ENCODE measurements around the gene LARP4B.

LARP4B gene

DNA sequence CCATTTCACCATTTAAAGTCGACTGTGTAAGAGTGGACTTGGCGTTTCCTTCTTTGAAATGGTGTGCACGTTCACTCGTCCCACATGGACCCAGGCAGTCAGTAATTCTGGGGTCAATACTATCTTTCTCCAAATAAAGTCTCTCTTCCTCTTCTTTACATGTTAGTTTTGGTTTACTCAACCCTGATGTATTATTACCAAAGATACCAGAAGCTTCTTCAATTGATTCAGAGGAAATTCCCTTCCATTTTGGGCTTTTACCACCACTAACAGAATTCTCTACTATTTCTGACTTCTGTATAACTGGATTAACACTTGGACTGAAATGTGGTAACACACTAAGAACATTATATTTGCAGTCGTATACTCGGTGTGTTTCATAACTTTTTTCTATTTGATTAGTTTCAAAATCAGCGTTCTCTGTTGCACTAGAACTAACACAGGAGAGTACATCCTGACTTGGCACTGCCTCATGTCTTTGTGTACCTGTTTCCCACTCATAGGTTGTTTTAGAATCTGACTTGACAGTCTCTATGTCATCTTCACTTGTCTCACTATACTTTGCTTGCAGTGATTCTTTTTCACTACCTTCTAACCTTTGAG, 60.8 kb downstream of the LARP4B start:
- DNase-seq (ENCODE audit: low read depth in 2 of 3, low spot score in 2 of 3) = no peak

GRCh38 chr10:869171-869570, 62.3 kb downstream of the LARP4B start:
- no peak for DNase-seq (ENCODE audit: low read depth in 2 of 3, low spot score in 2 of 3)

GRCh38 chr10:867807-868206, 63.7 kb downstream of the LARP4B start:
- DNase-seq (ENCODE audit: low read depth in 2 of 3, low spot score in 2 of 3) = no peak

GRCh38 chr10:866577-866941, 64.9 kb downstream of the LARP4B start:
- DNase-seq (ENCODE audit: low read depth in 2 of 3, low spot score in 2 of 3) = no peak

DNA sequence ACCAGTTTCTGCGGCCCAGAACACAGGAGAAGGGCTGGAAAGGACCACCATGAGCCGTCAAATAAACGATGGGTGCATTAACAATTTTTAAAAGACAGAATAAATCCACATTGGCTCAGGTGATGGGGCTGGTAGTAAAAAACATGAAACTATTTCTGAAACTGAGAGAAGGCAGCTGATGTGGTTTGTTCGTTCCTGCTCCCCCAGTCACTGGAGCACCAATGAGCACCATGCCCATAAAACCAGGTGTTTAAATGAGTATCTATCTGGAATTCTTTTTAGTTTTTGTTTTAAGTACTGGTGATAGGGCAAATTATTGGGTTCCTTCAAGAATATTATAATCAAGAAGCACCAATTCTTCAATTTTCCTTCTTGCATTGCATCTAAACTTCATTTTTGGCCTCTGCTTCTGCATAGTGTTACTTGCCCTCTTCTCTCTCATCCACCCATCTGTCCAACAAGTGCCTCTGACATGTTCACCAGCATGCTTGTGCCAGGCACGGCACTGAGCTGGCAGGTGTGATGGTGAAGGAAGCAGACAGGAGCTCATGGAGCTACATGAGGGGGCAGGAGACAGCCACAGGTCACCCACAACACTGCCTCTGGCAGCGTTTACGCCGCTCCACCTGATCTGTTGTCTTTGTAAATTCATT, 65.5 kb downstream of the LARP4B start:
- DNase-seq (ENCODE audit: low read depth in 2 of 3, low spot score in 2 of 3) = no peak

DNA sequence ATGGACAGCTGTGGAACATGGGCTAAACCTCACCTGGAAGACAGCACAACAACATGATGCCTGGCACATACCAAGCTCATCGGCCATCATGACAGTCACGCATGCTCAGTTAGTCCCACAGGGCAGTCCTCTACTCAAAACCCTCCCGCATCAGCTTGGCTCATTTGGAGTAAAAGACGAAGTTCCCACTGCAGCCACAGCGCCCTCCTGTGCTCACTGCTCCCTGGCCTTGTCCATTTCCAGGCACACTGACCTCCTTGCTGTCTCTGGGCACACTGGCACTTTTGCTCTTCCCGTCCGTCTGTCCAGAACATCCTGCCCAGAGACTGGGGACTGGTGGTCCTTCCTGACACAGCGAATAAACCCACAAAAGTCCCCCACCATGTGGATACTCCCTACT, 66.2 kb downstream of the LARP4B start:
- no peak for DNase-seq (ENCODE audit: low read depth in 2 of 3, low spot score in 2 of 3)

- no peak for DNase-seq (ENCODE audit: low read depth in 2 of 3, low spot score in 2 of 3)
Observed at GRCh38 chr10:860519-860918, 71.0 kb downstream of the LARP4B start.

GRCh38 chr10:856416-857157, 74.9 kb downstream of the LARP4B start:
- DNase-seq (ENCODE audit: low read depth in 2 of 3, low spot score in 2 of 3) = no peak

DNA sequence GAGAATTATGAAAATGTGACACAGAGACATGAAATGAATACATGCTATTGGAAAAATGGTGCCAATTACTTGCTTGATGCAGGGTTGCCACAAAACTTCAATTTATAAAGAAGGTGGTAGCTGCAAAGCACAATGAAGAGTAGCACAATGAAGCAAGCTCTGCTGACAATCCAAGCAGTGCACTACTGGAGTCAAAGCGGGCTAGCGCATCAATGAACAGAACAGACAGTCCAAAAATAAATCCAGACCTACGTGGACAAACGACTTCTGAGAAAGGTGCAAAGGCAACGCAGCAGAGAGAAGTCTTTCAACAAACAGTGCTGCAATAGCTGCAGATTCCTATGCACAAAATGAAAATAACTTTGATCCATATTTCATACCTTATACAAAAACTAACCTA, 75.8 kb downstream of the LARP4B start:
- DNase-seq (ENCODE audit: low read depth in 2 of 3, low spot score in 2 of 3) = no peak

GRCh38 chr10:855079-855478, 76.4 kb downstream of the LARP4B start:
- no peak for DNase-seq (ENCODE audit: low read depth in 2 of 3, low spot score in 2 of 3)

- DNase-seq (ENCODE audit: low read depth in 2 of 3, low spot score in 2 of 3) = no peak
Observed at GRCh38 chr10:853017-853416, 78.5 kb downstream of the LARP4B start.

GRCh38 chr10:852386-852785, 79.1 kb downstream of the LARP4B start:
- no peak for DNase-seq (ENCODE audit: low read depth in 2 of 3, low spot score in 2 of 3)

DNA sequence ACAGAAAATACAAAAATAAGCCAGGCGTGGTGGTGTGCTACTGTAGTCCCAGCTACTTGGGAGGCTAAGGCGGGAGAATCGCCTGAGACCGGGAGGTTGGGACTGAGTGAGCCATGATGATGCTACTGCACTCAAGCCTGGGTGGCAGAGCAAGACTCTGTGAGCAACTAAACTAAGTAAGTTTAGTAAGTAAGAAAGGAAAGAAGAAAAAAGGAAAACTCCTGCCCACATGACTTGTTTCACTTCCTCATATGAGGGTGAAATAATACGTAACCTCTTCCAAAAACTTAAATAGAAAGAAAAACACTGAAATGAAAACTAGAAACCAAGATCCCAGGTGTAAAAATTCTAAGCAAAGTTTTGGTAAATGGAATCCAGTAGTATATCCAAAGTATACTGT, 79.6 kb downstream of the LARP4B start:
- no peak for DNase-seq (ENCODE audit: low read depth in 2 of 3, low spot score in 2 of 3)

DNA sequence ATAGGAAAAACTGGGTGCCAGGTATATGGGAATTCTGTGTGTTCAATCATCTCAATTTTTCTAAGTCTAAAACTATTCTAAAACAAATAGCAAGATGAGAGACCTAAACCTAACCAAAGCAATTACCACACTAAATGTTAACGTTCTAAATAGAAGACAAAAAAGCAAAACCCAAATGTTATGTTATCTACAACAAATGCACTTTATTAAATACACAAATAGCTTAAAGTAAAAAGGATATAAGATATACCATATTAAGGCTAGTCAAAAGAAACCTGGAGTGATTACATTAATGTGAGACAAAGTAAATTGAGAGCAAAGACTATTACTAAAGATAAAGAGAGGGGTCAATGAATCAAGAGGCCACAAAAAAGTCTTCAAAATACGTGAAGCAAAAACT, 81.4 kb downstream of the LARP4B start:
- DNase-seq (ENCODE audit: low read depth in 2 of 3, low spot score in 2 of 3) = no peak

DNA sequence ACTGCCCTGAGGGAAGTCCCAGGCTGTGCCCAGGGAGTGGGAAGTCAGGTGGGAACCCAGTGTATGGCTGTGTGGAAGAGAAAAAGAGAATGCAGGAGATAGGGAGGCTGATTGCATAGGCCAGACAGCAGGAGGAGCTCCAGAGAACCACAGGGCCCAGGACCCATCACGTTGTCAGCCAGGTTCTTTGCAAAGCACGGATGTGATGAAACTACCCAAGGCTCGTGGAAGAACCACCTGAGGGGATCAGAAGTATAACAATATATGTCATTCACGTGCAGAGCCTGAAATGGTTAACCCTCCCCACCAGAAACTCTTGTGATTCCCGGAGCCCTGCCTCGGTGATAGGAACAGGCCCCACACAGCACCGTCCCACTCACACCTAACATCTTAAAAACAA, 83.6 kb downstream of the LARP4B start:
- DNase-seq (ENCODE audit: low read depth in 2 of 3, low spot score in 2 of 3) = no peak

DNA sequence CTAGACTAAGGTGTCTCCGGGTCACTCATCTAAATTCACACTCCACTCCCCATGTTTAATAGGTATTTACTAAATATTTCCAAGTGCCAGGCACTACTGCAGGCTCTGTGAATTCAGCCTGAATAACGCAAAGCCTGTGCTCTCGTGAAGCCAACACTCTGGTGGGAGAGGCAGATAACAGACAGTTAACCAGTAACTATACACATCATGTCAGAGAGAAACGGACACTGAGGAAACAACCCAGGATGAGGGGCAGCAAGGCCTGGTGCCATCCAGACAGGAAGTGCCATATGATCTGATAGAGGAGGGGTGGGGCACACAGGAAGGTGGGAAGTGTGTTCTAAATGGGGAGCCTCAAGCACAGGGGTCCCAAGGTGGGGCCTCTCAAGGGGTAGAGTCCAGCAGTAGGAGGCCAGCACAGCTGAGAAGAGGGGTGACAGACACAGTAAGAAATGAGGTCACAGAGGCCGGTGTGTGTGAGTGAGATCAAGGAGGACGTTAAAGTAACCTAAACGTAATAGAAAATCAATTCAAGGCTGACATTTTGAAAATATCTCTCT, 85.3 kb downstream of the LARP4B start:
- DNase-seq (ENCODE audit: low read depth in 2 of 3, low spot score in 2 of 3) = no peak

- DNase-seq (ENCODE audit: low read depth in 2 of 3, low spot score in 2 of 3) = no peak
Observed at GRCh38 chr10:845526-845925, 86.0 kb downstream of the LARP4B start.

DNA sequence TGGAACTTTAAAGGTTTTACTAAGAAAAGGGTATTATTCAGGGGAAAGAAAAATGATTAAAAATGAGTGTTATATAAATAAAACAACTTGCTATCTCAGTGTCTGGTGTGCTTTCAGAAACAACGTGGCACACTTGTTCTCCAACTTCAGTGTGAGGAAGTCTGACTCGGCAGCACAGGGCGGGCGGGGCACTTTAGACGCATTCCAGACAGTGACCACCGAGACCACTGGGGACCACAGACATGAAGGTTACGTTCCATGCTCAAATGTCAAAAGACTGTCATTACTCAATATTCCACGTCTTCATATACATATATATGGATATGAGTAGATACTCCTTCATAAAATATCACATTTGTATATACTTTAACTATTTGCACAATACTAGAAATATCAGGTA, 87.0 kb downstream of the LARP4B start:
- no peak for DNase-seq (ENCODE audit: low read depth in 2 of 3, low spot score in 2 of 3)

- no peak for DNase-seq (ENCODE audit: low read depth in 2 of 3, low spot score in 2 of 3)
Observed at GRCh38 chr10:843703-844102, 87.8 kb downstream of the LARP4B start.

GRCh38 chr10:842795-843194, 88.7 kb downstream of the LARP4B start:
- DNase-seq (ENCODE audit: low read depth in 2 of 3, low spot score in 2 of 3) = no peak

DNA sequence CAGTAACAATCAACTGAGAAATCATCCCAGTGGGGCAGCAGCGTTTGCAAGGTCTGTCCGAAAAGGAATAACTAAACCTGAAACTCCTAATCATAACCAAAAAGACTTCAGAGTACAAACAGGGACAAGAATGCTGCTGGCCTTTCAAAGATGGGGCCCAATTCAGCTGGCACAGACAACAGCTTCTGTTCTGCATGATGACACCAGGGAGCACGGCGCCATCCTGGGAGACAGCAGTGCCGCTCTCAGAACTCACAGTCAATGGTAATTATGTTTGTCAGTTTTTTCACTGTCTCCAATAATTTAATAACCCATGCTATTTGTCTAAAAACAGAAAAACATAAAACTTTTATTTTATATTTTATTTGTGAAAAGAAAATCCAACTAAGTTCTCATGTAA, 90.0 kb downstream of the LARP4B start:
- no peak for DNase-seq (ENCODE audit: low read depth in 2 of 3, low spot score in 2 of 3)

DNA sequence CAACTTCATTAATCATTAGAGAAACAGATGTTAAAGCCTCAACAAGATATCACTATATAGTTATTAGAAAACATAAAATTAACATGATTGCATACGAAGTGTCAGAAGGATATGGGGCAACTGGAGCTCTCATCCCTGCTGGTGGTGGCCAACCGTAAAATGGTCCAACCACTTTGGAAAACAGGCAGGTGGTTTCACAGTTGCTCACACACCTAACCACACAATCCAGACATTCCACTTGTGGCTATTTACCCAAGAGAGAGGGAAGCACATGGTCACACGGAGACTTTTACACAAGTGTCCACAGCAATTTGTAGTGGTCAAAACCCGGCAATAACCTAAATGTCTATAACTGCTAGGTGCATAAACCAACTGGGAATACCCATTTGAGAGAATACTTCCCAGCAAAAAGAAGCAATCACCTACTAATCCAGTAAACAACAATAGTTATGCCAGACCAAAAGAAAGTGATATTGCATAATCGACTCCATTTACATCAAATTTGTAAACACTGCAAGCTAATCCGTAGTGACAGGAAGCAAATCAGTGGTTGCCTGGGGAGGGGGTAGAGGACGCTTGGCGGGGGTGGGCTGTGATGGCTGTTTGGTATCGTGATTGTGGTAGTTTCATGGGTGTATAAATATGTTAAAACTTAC, 91.8 kb downstream of the LARP4B start:
- DNase-seq (ENCODE audit: low read depth in 2 of 3, low spot score in 2 of 3) = no peak

Measured in activated CD8-positive, alpha-beta memory T cell treated with anti-CD3 and anti-CD28 coated beads for 48 hours (primary cell).